SK-N-SH (cell line): Measurements from ENCODE around the gene SLC2A1.

Experiments used
- CTCF ChIP-seq: fragments of 200-600 bp; sonication (generic); IDR thresholded peaks from 2 replicates; pipeline ENCODE4 v1.6.1; 2017; ENCODE audit warnings: antibody characterized with exemption, mild to moderate bottlenecking, moderate library complexity
- IRF3 ChIP-seq: fragments of 150-350 bp; IDR thresholded peaks from 2 replicates; pipeline ENCODE4 v1.6.1; 2016; ENCODE audit warnings: mild to moderate bottlenecking, low read depth, low read length

GRCh38 chr1:42957229-42957879 is 1.3 kb downstream of the SLC2A1 start:
- TF ChIP-seq CTCF (no peak), IRF3 (no peak)
